ENCODE data around the gene ZSCAN29. TPM values are rescaled to one million over a fixed set of nuclear protein-coding genes. Genes with fewer than 3 reads are reported as not detected.

The ZSCAN29 gene
- total RNA-seq, 1 donor from 2014 or later: 18.2 TPM

GRCh38 chr15:43316971-43317346, 53.9 kb downstream of the ZSCAN29 start:
- no peak for DNase-seq (ENCODE audit: extremely low spot score in 2 of 2)

GRCh38 chr15:43316016-43316970, 54.5 kb downstream of the ZSCAN29 start:
- no peaks in the 10 kb centered on the region for H3K27me3 ChIP-seq
- no peak for DNase-seq (ENCODE audit: extremely low spot score in 2 of 2)
- peak overlapping the region; percentile 27 for H3K27ac ChIP-seq
- no peak overlapping the region for H3K4me3 ChIP-seq
- H3K4me1 ChIP-seq: no peaks in the 10 kb centered on the region
- H3K9me3 ChIP-seq: no peaks in the 10 kb centered on the region
- TF ChIP-seq POLR2AphosphoS5 (IDR thresholded peaks at IDR 0.05; ENCODE audit: insufficient read depth in 1 of 2, low read depth in 1 of 2): no peak
- no peak for TF ChIP-seq POLR2A (IDR thresholded peaks at IDR 0.05)
- TF ChIP-seq CTCF (IDR thresholded peaks at IDR 0.05): no peak
- intact Hi-C loops (cut with DNase I): no loop called here
- H3K36me3 ChIP-seq: no peaks in the 10 kb centered on the region

More at GRCh38 chr15:43316971-43317346, 53.9 kb downstream of the ZSCAN29 start:
- intact Hi-C loops (cut with DNase I): no loop called here
- Histone ChIP-seq H3K36me3 (no peaks in the 10 kb centered on the region), H3K4me3 (no peak overlapping the region), H3K4me1 (no peaks in the 10 kb centered on the region), H3K27me3 (no peaks in the 10 kb centered on the region), H3K27ac (no peak overlapping the region), H3K9me3 (no peaks in the 10 kb centered on the region)
- TF ChIP-seq POLR2A (IDR thresholded peaks at IDR 0.05) (no peak), POLR2AphosphoS5 (IDR thresholded peaks at IDR 0.05; ENCODE audit: insufficient read depth in 1 of 2, low read depth in 1 of 2) (no peak)

GRCh38 chr15:43314171-43314570, 56.7 kb downstream of the ZSCAN29 start:
- Histone ChIP-seq H3K4me3 (no peak overlapping the region), H3K9me3 (no peaks in the 10 kb centered on the region), H3K4me1 (no peaks in the 10 kb centered on the region), H3K27me3 (no peaks in the 10 kb centered on the region), H3K36me3 (no peaks in the 10 kb centered on the region), H3K27ac (no peak overlapping the region)
- DNase-seq (ENCODE audit: extremely low spot score in 2 of 2): no peak
- no peak for TF ChIP-seq POLR2A (IDR thresholded peaks at IDR 0.05)
- TF ChIP-seq POLR2AphosphoS5 (IDR thresholded peaks at IDR 0.05; ENCODE audit: insufficient read depth in 1 of 2, low read depth in 1 of 2): no peak
- no peak for TF ChIP-seq CTCF (IDR thresholded peaks at IDR 0.05)
- intact Hi-C loops (cut with DNase I): no loop called here

GRCh38 chr15:43312378-43312777, 58.5 kb downstream of the ZSCAN29 start:
- Histone ChIP-seq H3K36me3 (no peaks in the 10 kb centered on the region), H3K27ac (no peak overlapping the region), H3K9me3 (no peaks in the 10 kb centered on the region), H3K4me3 (no peak overlapping the region), H3K4me1 (no peaks in the 10 kb centered on the region), H3K27me3 (no peaks in the 10 kb centered on the region)
- no peak for DNase-seq (ENCODE audit: extremely low spot score in 2 of 2)
- TF ChIP-seq POLR2A (IDR thresholded peaks at IDR 0.05) (no peak), CTCF (IDR thresholded peaks at IDR 0.05) (no peak), POLR2AphosphoS5 (IDR thresholded peaks at IDR 0.05; ENCODE audit: insufficient read depth in 1 of 2, low read depth in 1 of 2) (no peak)
- intact Hi-C loops (cut with DNase I): no loop called here

Other genes with a start within 250 kb of the ZSCAN29 start
- gene TMEM62, start 237.5 kb downstream of the ZSCAN29 start, total RNA-seq: 86.9 TPM
- gene CCNDBP1, start 185.6 kb downstream of the ZSCAN29 start, total RNA-seq: 43.2 TPM
- gene EPB42, start 150.0 kb downstream of the ZSCAN29 start, total RNA-seq: not detected
- 8.3 TPM for gene TGM5, start 104.1 kb downstream of the ZSCAN29 start, total RNA-seq
- gene TGM7, start 68.8 kb downstream of the ZSCAN29 start, total RNA-seq: not detected
- 5.4 TPM for gene LCMT2, start 40.5 kb downstream of the ZSCAN29 start, total RNA-seq
- 17.7 TPM for gene TUBGCP4, start 58 bp upstream of the ZSCAN29 start, total RNA-seq
- gene TP53BP1, start 122.1 kb upstream of the ZSCAN29 start, total RNA-seq: 44.9 TPM
- 16.9 TPM for gene MAP1A, start 146.6 kb upstream of the ZSCAN29 start, total RNA-seq
- 46.4 TPM for gene PPIP5K1, start 219.2 kb upstream of the ZSCAN29 start, total RNA-seq
- 29.7 TPM for gene CKMT1B, start 223.0 kb upstream of the ZSCAN29 start, total RNA-seq
- gene STRC, start 247.8 kb upstream of the ZSCAN29 start, total RNA-seq: 0.74 TPM